Measurements from ENCODE around the gene ZBTB17. TPM values are rescaled to one million over a fixed set of nuclear protein-coding genes. Genes with fewer than 3 reads are reported as not detected.

ZBTB17 gene
- total RNA-seq, 1 experiment from 2014 or later: 46.3 TPM

DNA sequence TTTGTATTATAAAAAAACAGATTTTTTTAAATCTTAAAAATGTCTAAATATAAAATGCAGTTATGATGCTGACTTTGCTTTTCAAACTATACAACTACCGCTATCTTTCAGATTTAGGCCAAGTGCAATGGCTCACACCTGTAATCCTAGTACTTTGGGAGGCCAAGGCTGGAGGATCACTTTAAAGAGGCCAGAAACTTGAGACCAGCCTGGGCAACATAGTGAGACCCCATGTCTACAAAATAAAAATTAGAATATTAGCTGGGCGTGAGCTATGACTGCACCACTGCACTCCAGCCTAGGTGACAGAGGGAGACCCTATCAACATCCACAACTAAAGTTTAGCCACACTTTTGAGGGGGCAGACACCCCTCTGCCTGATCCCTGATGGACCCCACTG, 20.3 kb downstream of the ZBTB17 start:
- H3K27ac Mint-ChIP-seq (ENCODE audit: low read depth, unreplicated experiment): peak overlapping the region; percentile 35
- no peak for DNase-seq (ENCODE audit: unreplicated experiment)
- no peaks in the 10 kb centered on the region for H3K9me3 Mint-ChIP-seq (ENCODE audit: unreplicated experiment)
- H3K36me3 Mint-ChIP-seq (ENCODE audit: insufficient read depth, unreplicated experiment): peaks cover 14% of the 10 kb centered on the region
- intact Hi-C loops (cut with micrococcal nuclease): no loop called here
- H3K4me1 Mint-ChIP-seq (ENCODE audit: insufficient read depth, unreplicated experiment): peaks cover 53% of the 10 kb centered on the region
- TF ChIP-seq, protein P1, sequence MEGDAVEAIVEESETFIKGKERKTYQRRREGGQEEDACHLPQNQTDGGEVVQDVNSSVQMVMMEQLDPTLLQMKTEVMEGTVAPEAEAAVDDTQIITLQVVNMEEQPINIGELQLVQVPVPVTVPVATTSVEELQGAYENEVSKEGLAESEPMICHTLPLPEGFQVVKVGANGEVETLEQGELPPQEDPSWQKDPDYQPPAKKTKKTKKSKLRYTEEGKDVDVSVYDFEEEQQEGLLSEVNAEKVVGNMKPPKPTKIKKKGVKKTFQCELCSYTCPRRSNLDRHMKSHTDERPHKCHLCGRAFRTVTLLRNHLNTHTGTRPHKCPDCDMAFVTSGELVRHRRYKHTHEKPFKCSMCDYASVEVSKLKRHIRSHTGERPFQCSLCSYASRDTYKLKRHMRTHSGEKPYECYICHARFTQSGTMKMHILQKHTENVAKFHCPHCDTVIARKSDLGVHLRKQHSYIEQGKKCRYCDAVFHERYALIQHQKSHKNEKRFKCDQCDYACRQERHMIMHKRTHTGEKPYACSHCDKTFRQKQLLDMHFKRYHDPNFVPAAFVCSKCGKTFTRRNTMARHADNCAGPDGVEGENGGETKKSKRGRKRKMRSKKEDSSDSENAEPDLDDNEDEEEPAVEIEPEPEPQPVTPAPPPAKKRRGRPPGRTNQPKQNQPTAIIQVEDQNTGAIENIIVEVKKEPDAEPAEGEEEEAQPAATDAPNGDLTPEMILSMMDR (IDR thresholded peaks at IDR 0.05; ENCODE audit: unreplicated experiment): no peak
- ChIA-PET CTCF (interaction anchor here (1.1 kb wide), 1 partner anchor 161 kb away, joined by 3 read pairs; no protein-coding TSS in a partner anchor), POLR2A (interaction anchor here (1.6 kb wide), 1 partner anchor 106 kb away, joined by 7 read pairs; no protein-coding TSS in a partner anchor)
- no peaks in the 10 kb centered on the region for H3K27me3 Mint-ChIP-seq (ENCODE audit: insufficient read depth, unreplicated experiment)
- H3K4me3 Mint-ChIP-seq (ENCODE audit: unreplicated experiment): no peak overlapping the region
- no TSS peak for BruUV-seq (replicated peaks)

DNA sequence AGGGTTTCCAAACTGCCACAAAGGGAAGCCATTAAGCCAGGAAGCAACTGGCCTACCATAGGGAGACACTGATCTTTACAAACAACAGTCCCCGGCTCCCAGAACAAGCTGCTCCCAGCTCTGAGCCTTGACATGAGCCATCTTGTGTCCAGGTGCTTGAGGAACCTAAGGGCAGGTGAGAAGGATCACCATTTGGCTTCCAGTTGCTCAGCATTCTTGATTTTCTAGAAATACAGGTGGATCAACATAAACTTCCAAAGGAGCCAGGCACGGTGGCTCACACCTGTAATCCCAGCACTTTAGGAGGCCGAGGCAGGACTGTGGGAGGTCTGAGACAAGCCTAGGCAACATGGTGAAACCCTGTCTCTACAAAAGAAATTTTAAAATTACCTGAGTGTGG, 21.6 kb downstream of the ZBTB17 start:
- Mint-ChIP-seq H3K27me3 (ENCODE audit: insufficient read depth, unreplicated experiment) (no peaks in the 10 kb centered on the region), H3K4me3 (ENCODE audit: unreplicated experiment) (no peak overlapping the region), H3K4me1 (ENCODE audit: insufficient read depth, unreplicated experiment) (peaks cover 66% of the 10 kb centered on the region), H3K27ac (ENCODE audit: low read depth, unreplicated experiment) (no peak overlapping the region), H3K9me3 (ENCODE audit: unreplicated experiment) (no peaks in the 10 kb centered on the region), H3K36me3 (ENCODE audit: insufficient read depth, unreplicated experiment) (peaks cover 15% of the 10 kb centered on the region)
- ChIA-PET CTCF (interaction anchor here (0.6 kb wide), 1 partner anchor 223 kb away, joined by 3 read pairs; no protein-coding TSS in a partner anchor), POLR2A (interaction anchor here (0.7 to 1.2 kb wide), 3 partner anchors 21 to 104 kb away, joined by 3 to 4 read pairs (median 3); no protein-coding TSS in a partner anchor)
- TF ChIP-seq, protein P1 (IDR thresholded peaks at IDR 0.05; ENCODE audit: unreplicated experiment): no peak
- intact Hi-C loops (cut with micrococcal nuclease): no loop called here
- BruUV-seq (replicated peaks): no TSS peak
- DNase-seq (ENCODE audit: unreplicated experiment): no peak

DNA sequence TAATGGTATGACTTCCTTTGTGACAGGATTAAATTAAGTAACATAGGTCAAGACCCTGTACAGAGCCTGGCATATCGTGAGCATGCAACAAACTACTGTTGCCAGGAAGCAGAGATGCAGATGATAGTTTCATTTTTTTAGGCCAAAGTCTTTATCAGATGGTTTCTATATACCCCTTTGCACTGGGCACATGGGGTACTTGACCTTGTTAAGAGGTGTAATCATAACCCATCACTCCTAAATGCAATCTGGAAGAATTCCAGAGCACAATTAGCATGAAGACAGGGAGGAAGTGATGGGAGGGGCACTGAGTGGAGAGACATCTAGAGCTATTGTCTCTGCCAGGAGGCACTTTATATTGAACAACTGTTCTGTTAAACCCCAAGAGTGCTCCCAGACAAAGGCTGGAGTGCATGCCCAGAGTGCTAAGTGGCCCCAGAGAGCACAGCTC, 22.1 kb downstream of the ZBTB17 start:
- peak; percentile 16 for DNase-seq (ENCODE audit: unreplicated experiment)
- Mint-ChIP-seq H3K27ac (ENCODE audit: low read depth, unreplicated experiment) (peak overlapping the region; percentile 87), H3K36me3 (ENCODE audit: insufficient read depth, unreplicated experiment) (peaks cover 20% of the 10 kb centered on the region), H3K4me1 (ENCODE audit: insufficient read depth, unreplicated experiment) (peaks cover 71% of the 10 kb centered on the region), H3K4me3 (ENCODE audit: unreplicated experiment) (no peak overlapping the region), H3K27me3 (ENCODE audit: insufficient read depth, unreplicated experiment) (no peaks in the 10 kb centered on the region), H3K9me3 (ENCODE audit: unreplicated experiment) (no peaks in the 10 kb centered on the region)
- intact Hi-C loops (cut with micrococcal nuclease): loop anchor here (2.0 kb wide), 1 partner anchor 161 kb away; no protein-coding TSS in a partner anchor
- no TSS peak for BruUV-seq (replicated peaks)
- ChIA-PET POLR2A (interaction anchor here (0.6 to 2.4 kb wide), 5 partner anchors 16 to 154 kb away, joined by 3 to 8 read pairs (median 3); no protein-coding TSS in a partner anchor), CTCF (no interaction called here)
- TF ChIP-seq, protein P1 (IDR thresholded peaks at IDR 0.05; ENCODE audit: unreplicated experiment): no peak

DNA sequence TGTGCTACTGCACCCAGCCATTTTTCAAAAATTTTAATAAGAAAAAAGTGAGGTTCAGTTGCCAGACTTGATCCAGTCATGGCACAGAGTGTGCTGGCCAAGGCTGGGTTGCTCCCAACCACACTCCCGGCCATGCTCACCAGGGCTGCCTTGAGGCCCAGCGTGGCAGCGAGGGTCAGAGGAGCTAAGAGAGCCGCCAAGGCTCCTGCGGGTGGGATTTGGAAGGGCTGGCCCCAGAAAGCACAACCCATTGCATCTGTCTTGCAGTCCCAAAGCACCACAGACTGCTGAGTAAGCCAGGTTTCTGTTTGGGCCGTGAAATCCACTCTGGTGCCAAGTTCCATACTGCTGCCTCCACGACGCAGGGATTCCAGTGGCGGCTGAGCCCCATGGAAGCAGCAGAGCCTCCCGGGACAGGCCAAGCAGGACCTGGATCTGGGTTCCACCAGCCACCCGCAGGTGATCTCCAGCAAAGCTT, 22.6 kb downstream of the ZBTB17 start:
- ChIA-PET CTCF (no interaction called here), POLR2A (interaction anchor here (0.6 to 2.6 kb wide), 6 partner anchors 16 to 154 kb away, joined by 3 to 8 read pairs (median 4); partner anchors contain the start of gene ZBTB17)
- H3K9me3 Mint-ChIP-seq (ENCODE audit: unreplicated experiment): no peaks in the 10 kb centered on the region
- peak; percentile 44 for DNase-seq (ENCODE audit: unreplicated experiment)
- TF ChIP-seq, protein P1 (IDR thresholded peaks at IDR 0.05; ENCODE audit: unreplicated experiment): no peak
- peak overlapping the region; percentile 60 for H3K4me3 Mint-ChIP-seq (ENCODE audit: unreplicated experiment)
- peaks cover 68% of the 10 kb centered on the region for H3K4me1 Mint-ChIP-seq (ENCODE audit: insufficient read depth, unreplicated experiment)
- H3K27ac Mint-ChIP-seq (ENCODE audit: low read depth, unreplicated experiment): peak overlapping the region; percentile 87
- intact Hi-C loops (cut with micrococcal nuclease): loop anchor here (2.0 kb wide), 1 partner anchor 161 kb away; no protein-coding TSS in a partner anchor
- peaks cover 20% of the 10 kb centered on the region for H3K36me3 Mint-ChIP-seq (ENCODE audit: insufficient read depth, unreplicated experiment)
- TSS peak; percentile 50 for BruUV-seq (replicated peaks)
- no peaks in the 10 kb centered on the region for H3K27me3 Mint-ChIP-seq (ENCODE audit: insufficient read depth, unreplicated experiment)
